Suprapubic skin (tissue), 4 donors: ENCODE data around the gene BEST3. TPM values are rescaled to one million over a fixed set of nuclear protein-coding genes. Genes with fewer than 3 reads are reported as not detected.

Source experiments
- DNase-seq, 2 donors: peaks; one replicate each; pipeline ENCODE4 v3.0.0-alpha.2; 2019; ENCODE audit warnings: low spot score in 2 of 2
- H3K27ac ChIP-seq: fragments of 200-600 bp; sonication (generic); one replicate; pipeline ENCODE4 v1.5.1; 2019
- H3K27me3 ChIP-seq: fragments of 200-600 bp; sonication (generic); one replicate; pipeline ENCODE4 v1.5.1; 2019
- H3K36me3 ChIP-seq: fragments of 200-600 bp; sonication (generic); one replicate; pipeline ENCODE4 v1.5.1; 2019
- H3K4me1 ChIP-seq: fragments of 200-600 bp; sonication (generic); one replicate; pipeline ENCODE4 v1.5.1; 2019
- H3K4me3 ChIP-seq: fragments of 200-600 bp; sonication (generic); one replicate; pipeline ENCODE4 v1.5.1; 2019; ENCODE audit warnings: mild to moderate bottlenecking
- H3K9me3 ChIP-seq: fragments of 200-600 bp; sonication (generic); one replicate; pipeline ENCODE4 v1.5.1; 2019
- CTCF ChIP-seq, 2 donors: fragments of 200-600 bp in 1 of 2; fragments of 450-650 bp in 1 of 2; sonication (generic) in 1 of 2; IDR thresholded peaks; one replicate each; pipeline ENCODE4 v1.5.1; 2016 to 2019; ENCODE audit warnings: antibody characterized with exemption in 2 of 2, mild to moderate bottlenecking in 1 of 2, moderate library complexity in 1 of 2
- EP300 ChIP-seq: sonication (generic); formaldehyde crosslinking; IDR thresholded peaks from one replicate; pipeline ENCODE4 v1.6.1; 2017; ENCODE audit warnings: antibody characterized with exemption
- POLR2A ChIP-seq, 2 donors: fragments of 450-650 bp; IDR thresholded peaks; one replicate each; pipeline ENCODE4 v1.6.1; 2017; ENCODE audit warnings: antibody characterized with exemption in 2 of 2, mild to moderate bottlenecking in 2 of 2, moderate library complexity in 2 of 2
- POLR2AphosphoS5 ChIP-seq, 3 donors: sonication (generic); formaldehyde crosslinking; IDR thresholded peaks; one replicate each; pipeline ENCODE4 v1.6.1; 2017; ENCODE audit warnings: antibody characterized with exemption in 3 of 3
- WGBS: methylation state at CpG from one replicate; pipeline ENCODE4 v1.1.5; 2018; 5-methylcytosine and 5-hydroxymethylcytosine counted together
- total RNA-seq, 4 donors: library from RNA; depleted of rRNA; stranded (reverse); fragments of >200 nt; gene quantifications; one replicate each; pipeline ENCODE4 v1.1.0, GENCODE V29; 2016

Gene BEST3
- total RNA-seq, 4 donors from 2014 or later: 0.52 to 0.98 TPM; not detected in 2

- no peak for DNase-seq
- WGBS: 66% methylated on average over 4 of the region's 4 CpGs
- H3K9me3 ChIP-seq: no peaks in the 10 kb centered on the region
These were observed 11.7 kb downstream of the BEST3 start for GRCh38 chr12:69687390-69687789.

DNA sequence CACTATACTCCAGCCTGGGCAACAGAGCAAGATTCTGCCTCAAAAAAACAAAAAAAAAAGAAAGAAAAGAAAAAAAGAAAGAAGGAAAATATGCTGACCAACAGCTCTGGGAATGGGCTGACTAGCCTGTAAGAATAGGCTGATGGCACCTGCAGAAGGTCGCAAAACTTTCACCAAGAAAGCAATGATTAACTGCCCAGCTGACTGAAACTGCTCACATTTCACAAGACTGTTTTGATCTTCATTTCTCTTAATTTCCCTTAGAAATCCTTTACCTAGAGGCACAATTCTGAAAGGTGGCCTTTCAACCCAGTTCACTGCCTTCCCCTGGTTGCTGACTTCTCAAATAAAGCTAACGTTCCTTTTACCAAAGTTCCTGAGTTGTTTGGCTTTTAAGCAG is 12.4 kb downstream of the BEST3 start:
- Histone ChIP-seq H3K4me3 (no peak overlapping the region), H3K9me3 (no peaks in the 10 kb centered on the region), H3K4me1 (peaks cover 15% of the 10 kb centered on the region), H3K36me3 (no peaks in the 10 kb centered on the region), H3K27me3 (no peaks in the 10 kb centered on the region), H3K27ac (no peak overlapping the region)
- WGBS: 83% methylated on average over 2 of the region's 2 CpGs
- DNase-seq: no peak
- TF ChIP-seq CTCF (IDR thresholded peaks at IDR 0.05) (no peak), POLR2AphosphoS5 (IDR thresholded peaks at IDR 0.05) (no peak), EP300 (no peak), POLR2A (IDR thresholded peaks at IDR 0.05) (no peak)

More at GRCh38 chr12:69687390-69687789, 11.7 kb downstream of the BEST3 start:
- TF ChIP-seq EP300: no peak
- TF ChIP-seq POLR2AphosphoS5 (IDR thresholded peaks at IDR 0.05): no peak
- no peak for TF ChIP-seq CTCF (IDR thresholded peaks at IDR 0.05)
- TF ChIP-seq POLR2A (IDR thresholded peaks at IDR 0.05): no peak
- peaks cover 15% of the 10 kb centered on the region for H3K4me1 ChIP-seq
- no peak overlapping the region for H3K4me3 ChIP-seq
- H3K36me3 ChIP-seq: no peaks in the 10 kb centered on the region
- no peak overlapping the region for H3K27ac ChIP-seq
- no peaks in the 10 kb centered on the region for H3K27me3 ChIP-seq

DNA sequence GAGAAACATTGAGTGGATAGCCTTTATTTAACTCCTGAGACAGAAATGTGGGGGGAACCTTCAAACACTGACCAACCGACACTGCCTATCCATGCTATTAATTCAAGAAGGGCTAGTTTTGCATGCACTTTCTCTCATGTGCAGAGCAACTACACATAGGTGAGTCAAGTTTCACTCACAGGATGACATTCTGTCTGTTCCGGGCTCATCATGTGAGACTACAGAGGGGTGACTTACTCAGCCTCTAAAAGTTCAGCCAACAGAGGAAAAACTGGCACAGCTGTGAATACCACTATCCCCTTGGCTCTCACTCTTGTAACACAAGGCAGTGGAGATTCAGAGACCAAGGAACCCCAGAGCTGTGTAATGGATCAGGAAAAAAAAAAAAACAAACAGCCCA is 13.3 kb downstream of the BEST3 start:
- 69% methylated on average over 2 of the region's 2 CpGs for WGBS
- no peak for TF ChIP-seq POLR2AphosphoS5 (IDR thresholded peaks at IDR 0.05)
- TF ChIP-seq POLR2A (IDR thresholded peaks at IDR 0.05): no peak
- no peak for TF ChIP-seq CTCF (IDR thresholded peaks at IDR 0.05)
- no peak for TF ChIP-seq EP300
- H3K27ac ChIP-seq: no peak overlapping the region

GRCh38 chr12:69684466-69684865 is 14.6 kb downstream of the BEST3 start:
- H3K9me3 ChIP-seq: no peaks in the 10 kb centered on the region
- 34% methylated on average over 2 of the region's 2 CpGs for whole genome bisulfite sequencing
- H3K27ac ChIP-seq: no peak overlapping the region
- peaks cover 10% of the 10 kb centered on the region for H3K4me1 ChIP-seq
- DNase-seq: no peak
- no peaks in the 10 kb centered on the region for H3K27me3 ChIP-seq
- TF ChIP-seq CTCF (IDR thresholded peaks at IDR 0.05): no peak
- no peak for TF ChIP-seq POLR2A (IDR thresholded peaks at IDR 0.05)
- TF ChIP-seq EP300: no peak
- TF ChIP-seq POLR2AphosphoS5 (IDR thresholded peaks at IDR 0.05): no peak
- no peaks in the 10 kb centered on the region for H3K36me3 ChIP-seq
- no peak overlapping the region for H3K4me3 ChIP-seq

More for the DNA sequence above, 13.3 kb downstream of the BEST3 start:
- Histone ChIP-seq H3K27me3 (no peaks in the 10 kb centered on the region), H3K4me1 (peaks cover 15% of the 10 kb centered on the region), H3K4me3 (no peak overlapping the region), H3K9me3 (no peaks in the 10 kb centered on the region), H3K36me3 (no peaks in the 10 kb centered on the region)
- no peak for DNase-seq

- TF ChIP-seq CTCF (IDR thresholded peaks at IDR 0.05): no peak
- no peak for TF ChIP-seq EP300
- no peak for TF ChIP-seq POLR2AphosphoS5 (IDR thresholded peaks at IDR 0.05)
- TF ChIP-seq POLR2A (IDR thresholded peaks at IDR 0.05): no peak
- WGBS: 77% methylated on average over 2 of the region's 2 CpGs
- Histone ChIP-seq H3K27ac (no peak overlapping the region), H3K4me3 (no peak overlapping the region), H3K36me3 (no peaks in the 10 kb centered on the region), H3K9me3 (no peaks in the 10 kb centered on the region), H3K4me1 (no peaks in the 10 kb centered on the region), H3K27me3 (no peaks in the 10 kb centered on the region)
- DNase-seq: no peak
These were observed 16.9 kb downstream of the BEST3 start for GRCh38 chr12:69682110-69682755.
